Stromal cell of bone marrow (primary cell): ENCODE measurements around the gene FMO4.
"Not testable (repeated sequence)": the region's sequence is repeated elsewhere in the genome, so short reads cannot be mapped to it uniquely, and the experiment has no call there.

Experiments used
- DNase-seq: peaks from one replicate; pipeline ENCODE4 v3.0.0-alpha.2; 2012; ENCODE audit warnings: low read depth

The FMO4 gene

DNA sequence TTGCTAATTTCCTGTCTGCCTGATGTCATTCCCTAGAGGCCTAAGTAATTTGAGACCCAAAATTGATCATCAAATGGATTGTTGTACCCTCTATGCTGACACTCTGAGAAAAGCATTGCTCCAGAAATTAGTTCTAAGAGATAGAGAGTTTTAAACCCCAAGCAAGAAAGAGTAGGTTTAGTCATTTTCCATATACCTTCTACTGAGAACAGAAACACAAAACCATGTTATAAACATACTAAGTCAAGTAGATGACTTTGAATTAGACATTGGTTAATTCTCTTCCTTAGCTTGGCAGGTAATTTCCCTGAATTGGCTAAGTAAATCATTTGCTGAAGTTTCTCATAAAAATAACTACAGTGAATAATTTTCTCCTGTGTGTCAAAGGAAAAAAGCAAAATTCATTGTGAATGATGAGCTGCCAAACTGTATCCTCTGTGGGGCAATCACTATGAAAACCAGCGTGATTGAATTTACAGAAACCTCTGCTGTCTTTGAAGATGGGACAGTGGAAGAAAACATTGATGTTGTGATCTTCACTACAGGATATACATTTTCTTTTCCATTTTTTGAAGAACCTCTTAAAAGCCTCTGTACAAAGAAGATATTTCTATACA lies 20.1 kb downstream of the FMO4 start:
- DNase-seq, result no peak

DNA sequence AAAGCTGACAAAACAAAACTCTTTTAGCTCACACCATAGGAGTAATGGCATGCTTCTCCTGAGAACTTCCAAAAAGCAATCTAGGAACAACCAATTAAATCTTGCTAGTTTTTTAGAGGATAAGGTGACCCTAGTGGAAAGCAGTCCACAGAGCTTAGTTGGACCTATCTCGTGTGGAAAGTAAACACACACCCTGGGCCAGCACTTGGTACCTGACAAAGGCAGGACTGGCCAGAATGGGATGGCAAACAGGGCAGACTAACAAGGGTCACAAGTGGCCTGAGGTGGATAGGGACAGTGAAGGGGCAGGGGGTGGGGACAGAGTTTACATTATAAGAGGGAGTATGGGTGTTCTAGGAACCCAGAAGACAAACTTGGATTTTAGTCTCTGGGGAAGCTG lies 22.0 kb downstream of the FMO4 start:
- no peak for DNase-seq

DNA sequence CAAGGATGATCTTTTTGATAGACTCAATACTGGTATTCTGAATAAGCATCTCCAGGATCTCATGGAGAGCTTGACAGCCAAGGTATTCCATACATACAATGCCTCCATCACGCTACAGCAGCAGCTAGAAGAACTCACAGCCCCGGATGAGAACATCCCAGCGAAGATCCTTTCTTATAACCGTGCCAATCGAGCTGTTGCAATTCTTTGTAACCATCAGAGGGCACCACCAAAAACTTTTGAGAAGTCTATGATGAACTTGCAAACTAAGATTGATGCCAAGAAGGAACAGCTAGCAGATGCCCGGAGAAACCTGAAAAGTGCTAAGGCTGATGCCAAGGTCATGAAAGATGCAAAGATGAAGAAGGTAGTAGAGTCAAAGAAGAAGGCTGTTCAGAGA lies 25.4 kb downstream of the FMO4 start:
- DNase-seq, result not testable (repeated sequence)

DNA sequence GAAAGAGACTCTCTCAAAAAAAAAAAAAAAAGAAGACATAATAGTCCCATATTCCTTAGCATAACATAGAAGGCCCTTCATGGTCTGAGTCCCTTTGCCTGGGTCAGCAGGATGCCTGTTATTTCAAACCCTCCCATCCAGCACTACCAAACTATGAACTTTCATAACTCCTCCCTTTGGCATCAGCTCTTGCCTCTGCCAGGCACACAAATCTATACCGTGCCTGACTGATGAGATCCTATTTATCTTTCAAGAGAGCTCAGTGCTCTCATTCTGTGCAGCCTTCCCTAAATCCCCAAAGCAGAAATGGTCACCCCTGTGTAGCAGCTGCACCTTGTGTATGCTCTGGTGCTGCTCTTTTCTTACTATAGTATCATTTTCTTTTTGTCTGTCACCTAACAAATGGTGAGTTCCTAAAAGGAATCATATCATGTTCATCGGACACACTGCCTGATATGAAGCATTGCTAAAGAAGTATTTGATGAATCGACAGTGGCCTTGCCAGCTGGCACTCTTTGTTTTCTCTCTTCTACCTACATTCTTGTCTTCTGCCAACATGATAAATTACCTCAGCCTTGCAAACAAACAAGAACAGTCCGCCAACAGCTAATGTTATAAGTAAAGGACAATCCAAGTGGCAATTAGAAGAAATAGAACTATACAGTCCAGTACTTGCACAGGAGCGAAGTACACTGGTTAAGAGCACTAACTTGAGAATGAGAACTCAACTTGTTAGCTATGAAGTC lies 29.9 kb downstream of the FMO4 start:
- no peak for DNase-seq

DNA sequence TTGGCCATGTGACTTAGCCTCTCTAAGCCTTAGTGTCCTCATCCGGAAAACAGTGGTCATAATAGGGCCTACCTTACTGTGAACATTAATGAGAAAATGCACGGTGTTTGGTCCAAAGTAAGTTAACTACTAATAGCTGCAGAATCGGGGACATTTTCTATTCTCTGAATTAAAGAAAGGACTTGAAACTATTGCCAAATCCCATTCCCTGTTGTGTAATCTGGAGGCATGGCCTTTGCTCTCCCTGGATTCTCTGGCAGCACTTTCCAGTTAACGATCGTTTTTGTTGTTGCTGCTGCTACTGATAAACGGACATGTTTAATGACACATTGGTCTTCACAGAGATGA lies 30.5 kb downstream of the FMO4 start:
- DNase-seq, result no peak

DNA sequence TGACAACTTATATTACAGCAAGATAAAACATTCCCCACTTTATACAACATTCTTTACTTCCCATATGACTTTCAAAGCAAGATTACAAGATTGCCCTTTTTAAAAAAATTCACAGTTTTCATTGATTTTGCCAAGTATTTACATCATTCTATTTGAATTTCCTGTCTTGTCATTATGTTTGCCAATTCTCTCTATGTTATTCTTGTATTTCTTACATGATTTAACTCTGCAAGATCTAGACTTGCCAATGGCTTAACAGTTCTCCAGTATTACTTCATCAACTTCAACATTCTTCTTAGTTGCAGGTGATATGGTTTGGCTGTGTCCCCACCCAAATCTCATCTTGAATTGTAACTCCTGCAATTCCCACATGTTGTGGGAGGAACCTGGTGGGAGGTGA lies 31.6 kb downstream of the FMO4 start:
- DNase-seq, result no peak

DNA sequence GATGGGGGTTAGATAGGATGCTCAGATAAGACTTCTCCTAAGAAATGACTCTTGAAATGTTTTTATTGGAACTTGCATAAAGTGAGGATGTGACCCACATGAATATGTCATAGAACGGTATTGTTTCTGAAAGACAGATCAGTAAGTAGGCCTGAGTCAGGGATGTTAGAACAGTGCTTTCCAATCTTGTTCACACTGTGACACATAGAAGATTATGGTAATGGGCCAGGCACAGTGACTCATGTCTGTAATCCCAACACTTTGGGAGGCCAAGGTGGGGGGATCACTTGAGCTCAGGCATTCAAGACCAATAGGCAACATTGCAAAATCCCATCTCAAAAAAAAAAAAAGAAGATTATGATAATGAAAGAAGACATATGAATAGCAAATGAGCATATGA lies 32.9 kb downstream of the FMO4 start:
- DNase-seq, result no peak

DNA sequence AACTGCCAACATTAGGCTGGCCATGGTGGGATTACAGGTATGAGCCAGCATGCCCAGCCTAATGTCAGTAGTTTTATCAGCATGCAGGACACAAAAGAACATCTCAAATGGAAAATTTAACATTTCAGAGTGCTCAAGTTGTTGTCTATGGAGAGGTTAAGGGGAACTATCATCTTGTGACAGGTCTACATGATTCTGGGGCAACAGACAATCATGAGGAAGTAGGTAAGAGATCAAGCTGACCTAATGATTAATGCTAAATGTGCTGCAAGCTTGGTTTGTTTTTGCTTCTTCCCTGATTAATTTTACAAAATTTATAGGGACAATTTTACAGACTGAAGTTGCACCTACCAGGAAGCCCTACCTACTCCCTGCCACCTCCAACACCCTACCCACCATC lies 36.6 kb downstream of the FMO4 start:
- no peak for DNase-seq

DNA sequence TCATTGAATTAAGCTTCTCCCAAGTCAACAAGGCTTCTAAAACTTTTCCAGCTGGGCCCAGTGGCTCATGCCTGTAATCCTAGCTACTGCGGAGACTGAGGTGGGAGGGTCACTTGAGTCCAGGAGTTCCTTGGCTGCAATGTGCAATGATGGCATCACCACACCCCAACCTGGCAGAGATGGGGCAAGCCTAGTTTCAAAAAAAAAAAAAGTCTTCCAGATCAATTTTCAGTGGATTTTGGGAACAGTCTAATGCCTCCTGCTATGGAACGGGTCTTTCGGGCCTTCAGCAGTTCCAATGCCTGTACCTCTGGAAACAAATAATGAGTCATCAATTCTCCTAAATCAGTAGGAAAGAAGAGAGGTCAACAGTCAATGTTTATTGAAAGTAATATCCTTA lies 38.0 kb downstream of the FMO4 start:
- no peak for DNase-seq

DNA sequence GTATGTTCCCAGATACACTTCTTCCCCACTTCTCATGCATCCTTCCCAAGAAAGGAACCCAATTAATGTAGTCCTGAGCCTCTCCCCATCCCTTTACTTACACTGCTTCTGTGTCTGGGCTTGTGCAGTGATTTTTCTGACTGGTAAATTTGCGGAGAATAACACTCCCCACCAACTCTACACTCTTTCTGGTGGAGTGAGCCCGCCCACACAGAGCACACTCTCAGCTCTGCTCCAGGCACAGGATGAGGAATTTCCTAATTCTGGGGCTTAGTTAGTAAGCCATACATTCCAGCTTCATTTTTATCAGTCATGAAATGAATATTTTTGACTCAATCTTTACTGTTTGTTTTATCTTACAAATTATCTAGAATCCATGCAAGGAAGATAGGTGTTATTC lies 38.6 kb downstream of the FMO4 start:
- DNase-seq, result no peak

DNA sequence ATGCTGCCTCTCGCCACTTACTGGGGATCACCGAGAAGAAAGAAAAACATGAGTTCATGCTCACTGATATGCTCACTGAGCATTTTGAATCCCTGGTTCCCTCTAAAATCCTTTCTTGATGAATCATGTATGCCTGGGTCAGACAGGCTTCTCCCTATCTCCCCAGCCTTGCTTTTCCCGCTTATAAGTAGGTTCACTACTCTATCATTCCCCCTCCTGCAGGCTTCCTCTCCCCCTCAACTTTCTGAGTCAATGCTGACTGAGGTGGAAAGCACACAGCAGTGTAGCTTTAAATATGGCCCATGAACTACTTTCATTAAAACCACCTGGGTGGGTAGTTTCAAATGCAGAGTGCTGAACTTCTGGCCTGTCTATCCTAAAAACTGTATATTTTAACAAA lies 41.7 kb downstream of the FMO4 start:
- DNase-seq, result no peak

DNA sequence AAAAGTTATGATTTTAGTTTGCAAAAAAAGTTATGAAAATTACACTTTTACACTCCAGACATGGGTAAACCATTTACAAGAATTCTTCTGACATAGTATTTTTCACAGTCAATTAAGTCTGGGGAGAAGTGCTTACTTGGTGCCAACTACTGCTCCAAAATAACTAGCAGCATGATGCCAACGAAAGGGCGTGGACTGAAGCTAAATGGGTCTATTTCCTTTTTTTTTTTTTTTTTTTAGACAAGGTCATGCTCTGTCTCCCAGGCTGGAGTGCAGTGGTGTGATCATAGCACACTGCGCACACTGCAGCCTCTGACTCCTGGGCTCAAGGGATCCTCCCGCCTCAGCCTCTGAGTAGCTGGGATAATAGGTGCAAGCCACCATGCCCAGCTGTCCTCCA lies 43.2 kb downstream of the FMO4 start:
- DNase-seq, result no peak

DNA sequence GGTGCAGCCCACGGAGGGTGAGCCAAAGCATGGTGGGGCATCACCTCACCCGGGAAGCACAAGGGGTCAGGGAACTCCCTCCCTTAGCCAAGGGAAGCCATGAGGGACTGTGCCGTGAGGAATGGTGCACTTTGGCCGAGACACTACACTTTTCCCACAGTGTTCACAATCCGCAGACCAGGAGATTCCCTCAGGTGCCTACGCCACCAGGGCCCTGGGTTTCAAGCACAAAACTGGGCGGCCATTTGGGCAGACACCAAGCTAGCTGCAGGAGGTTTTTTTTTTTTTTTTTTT lies 45.3 kb downstream of the FMO4 start:
- not testable (repeated sequence) for DNase-seq

DNA sequence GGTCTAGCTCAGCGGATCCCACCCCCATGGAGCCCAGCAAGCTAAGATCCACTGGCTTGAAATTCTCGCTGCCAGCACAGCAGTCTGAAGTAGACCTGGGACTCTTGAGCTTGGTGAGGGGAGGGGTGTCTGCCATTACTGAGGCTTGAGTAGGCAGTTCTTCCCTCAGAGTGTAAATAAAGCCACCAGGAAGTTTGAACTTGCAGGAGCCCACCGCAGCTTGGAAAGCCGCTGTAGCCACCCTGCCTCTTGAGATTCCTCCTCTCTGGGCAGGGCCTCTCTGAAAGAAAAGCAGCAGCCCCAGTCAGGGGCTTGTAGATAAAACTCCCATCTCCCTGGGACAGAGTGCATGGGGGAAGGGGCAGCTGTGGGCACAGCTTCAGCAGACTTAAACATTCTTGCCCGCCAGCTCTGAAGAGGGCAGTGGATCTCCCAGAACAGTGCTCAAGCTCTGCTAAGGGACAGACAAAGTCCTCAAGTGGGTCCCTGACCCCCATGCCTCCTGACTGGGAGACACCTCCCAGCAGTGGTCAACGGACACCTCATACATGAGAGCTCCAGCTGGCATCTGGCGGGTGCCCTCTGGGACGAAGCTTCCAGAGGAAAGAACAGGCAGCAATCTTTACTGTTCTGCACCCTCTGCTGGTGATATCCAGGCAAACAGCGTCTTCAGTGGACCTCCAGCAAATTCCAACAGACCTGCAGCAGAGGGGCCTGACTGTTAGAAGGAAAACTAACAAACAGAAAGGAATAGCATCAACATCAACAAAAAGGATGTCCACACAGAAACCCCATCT lies 45.9 kb downstream of the FMO4 start:
- not testable (repeated sequence) for DNase-seq

DNA sequence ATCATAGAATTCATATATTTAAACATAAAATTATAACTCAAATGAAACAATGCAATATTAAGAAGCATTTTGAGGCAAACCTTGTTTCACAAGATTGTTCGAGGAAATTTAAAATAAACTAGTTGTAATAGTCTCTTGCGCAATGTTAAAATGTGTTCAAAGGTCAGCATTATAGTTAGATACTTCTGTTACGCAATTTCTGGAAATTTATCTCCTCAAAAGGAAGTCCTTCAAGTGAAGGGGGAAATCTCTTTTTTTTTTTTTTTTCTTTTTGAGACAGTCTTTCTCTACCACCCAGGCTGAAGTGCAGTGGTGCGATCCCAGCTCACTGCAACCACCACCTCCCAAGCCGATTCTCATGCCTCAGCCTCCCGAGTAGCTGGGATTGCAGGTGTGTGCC lies 52.1 kb downstream of the FMO4 start:
- no peak for DNase-seq

DNA sequence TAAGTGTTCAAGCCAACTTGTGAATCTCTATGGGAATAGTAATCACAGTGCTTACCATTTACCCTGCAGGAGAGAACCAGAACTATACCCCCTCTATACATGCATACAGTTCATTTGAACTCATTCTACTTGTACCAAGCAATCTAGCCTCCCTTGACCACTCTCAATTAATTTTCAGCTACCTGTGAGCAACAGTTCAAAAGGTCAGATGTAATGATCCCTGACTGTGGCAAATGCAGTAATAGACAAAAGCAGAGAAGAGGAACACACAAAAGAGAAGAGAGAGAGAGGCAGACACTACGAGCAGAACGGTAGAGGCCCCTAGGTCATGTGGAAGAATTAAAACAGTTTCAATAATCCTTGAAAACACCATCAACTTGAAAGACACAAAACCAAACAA lies 52.8 kb downstream of the FMO4 start:
- DNase-seq, result no peak

DNA sequence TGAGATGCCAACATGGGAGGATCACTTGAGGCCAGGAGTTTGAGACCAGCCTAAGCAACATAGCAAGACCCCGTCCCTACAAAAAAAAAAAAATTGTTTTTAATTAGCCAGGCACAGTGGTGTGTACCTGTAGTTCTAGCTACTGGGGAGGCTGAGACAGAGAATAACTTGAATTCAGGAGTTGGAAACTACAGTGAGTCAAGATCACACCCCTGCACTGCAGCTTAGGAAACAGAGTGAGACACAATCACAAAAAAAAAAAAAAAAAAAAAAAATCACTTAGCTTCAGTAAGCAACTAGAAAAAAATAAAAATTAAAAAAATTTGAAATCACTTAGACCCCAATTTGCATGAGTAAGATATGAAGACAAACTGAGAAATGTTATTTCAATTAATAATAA lies 53.5 kb downstream of the FMO4 start:
- no peak for DNase-seq

DNA sequence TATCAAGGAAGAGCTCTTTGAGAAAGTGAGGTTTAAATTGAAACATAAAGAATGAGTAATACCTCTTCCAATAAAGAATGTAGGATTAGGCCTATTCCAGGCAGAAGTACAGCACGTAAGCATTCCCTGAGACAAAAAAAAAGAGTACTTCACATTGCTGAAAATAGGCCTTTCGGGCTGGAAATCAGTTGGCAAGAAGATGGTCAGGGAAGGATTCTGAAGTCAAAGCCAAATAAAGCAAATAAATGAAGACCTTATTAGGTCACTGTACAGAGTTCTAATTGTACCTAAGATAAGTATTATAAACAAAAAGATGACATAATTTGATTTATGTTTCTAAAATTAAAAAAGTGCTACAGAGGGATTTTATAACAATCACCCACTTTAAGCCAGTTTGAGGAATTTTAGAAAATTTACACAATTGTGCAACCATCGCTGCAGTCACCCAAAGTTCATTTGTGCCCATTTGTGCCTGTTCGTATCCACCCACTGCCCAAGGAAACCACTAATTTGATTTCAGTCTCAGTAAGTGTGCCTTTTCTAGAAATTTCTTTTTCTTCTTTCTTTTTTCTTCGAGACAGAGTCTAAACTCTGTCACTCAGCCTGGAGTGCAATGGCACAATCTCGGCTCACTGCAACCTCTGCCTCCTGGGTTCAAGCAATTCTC lies 58.6 kb downstream of the FMO4 start:
- no peak for DNase-seq

DNA sequence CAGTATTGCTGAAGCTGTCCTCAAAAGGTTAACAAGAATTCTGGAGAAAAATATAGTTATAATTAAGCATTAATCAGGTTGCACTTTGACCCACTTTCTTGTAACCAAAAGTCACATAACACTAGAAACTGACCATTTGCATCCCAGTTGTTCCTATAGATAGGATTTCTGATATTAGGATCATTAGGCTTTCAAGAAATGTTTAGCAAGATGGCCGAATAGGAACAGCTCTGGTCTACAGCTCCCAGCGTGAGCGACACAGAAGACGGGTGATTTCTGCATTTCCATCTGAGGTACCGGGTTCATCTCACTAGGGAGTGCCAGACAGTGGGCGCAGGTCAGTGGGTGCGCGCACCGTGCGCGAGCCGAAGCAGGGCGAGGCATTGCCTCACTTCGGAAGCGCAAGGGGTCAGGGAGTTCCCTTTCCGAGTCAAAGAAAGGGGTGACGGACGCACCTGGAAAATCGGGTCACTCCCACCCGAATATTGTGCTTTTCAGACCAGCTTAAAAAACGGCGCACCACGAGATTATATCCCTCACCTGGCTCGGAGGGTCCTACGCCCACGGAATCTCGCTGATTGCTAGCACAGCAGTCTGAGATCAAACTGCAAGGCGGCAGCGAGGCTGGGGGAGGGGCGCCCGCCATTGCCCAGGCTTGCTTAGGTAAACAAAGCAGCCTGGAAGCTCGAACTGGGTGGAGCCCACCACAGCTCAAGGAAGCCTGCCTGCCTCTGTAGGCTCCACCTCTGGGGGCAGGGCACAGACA lies 59.6 kb downstream of the FMO4 start:
- DNase-seq, result not testable (repeated sequence)

DNA sequence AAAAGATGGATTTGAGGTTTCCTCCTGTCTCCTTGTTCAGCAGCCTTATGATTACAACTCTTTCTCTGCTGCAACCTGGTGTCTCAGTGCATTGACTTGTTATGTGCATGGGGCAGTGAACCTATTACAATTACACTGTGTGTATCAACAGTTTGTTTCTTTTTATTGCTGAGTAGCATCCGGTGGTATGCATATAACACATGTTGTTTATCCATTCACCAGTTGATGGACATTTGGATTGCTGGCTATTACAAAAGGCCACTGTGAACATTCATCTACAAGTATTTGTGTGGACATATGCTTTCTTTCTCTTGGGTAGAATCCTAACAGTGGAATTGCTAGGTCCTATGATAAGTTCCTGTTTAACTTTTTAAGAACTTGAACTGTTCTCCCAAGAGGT lies 65.9 kb downstream of the FMO4 start:
- DNase-seq, result no peak

DNA sequence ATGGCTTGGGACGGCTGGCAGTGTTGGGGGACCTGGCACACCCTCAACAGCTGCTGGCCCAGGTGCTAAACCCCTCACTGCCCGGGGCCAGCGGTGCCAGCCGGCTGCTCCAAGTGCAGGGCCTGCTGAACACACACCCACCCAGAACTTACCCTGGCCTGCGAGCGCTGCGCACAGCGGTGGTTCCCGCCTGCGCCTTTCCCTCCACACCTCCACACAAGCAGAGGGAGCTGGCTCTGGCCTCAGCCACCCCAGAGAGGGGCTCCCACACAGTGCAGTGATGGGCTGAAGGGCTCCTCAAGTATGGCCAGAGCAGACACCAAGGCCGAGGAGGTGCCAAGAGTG lies 67.9 kb downstream of the FMO4 start:
- no peak for DNase-seq

DNA sequence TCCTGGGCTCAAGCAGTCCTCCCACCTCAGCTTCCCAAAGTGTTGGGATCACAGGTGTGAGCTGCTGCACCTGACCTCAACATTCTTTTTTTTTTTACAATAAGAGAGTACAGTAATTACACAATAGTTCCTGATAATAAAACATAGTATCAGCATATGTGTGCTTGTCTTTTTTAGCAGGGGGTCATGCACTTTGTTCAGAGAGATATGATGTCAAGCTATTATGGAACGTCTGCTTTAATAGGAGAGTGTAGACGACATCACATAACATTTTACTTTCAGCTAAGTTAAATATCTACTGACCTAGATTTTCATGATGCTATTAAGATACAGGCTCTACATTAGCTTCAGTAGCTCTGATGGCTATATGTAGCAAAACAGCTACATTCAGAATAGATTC lies 70.5 kb downstream of the FMO4 start:
- no peak for DNase-seq
